ENCODE measurements around the gene UBE2L3.
"Not testable (repeated sequence)": the region's sequence is repeated elsewhere in the genome, so short reads cannot be mapped to it uniquely, and the experiment has no call there.

GRCh38 chr22:21569076-21569427 is 1.5 kb downstream of the UBE2L3 start:
- not testable (repeated sequence) for TF ChIP-seq CTCF (IDR thresholded peaks at IDR 0.05; ENCODE audit: control extremely low read depth in 1 of 3, insufficient read depth in 1 of 3, low read depth in 1 of 3, low read length in 3 of 3); EZH2 (IDR thresholded peaks at IDR 0.05; ENCODE audit: low read depth, low read length, severe bottlenecking); ATF2 (IDR thresholded peaks at IDR 0.05; ENCODE audit: low read length); POLR2A (IDR thresholded peaks at IDR 0.05; ENCODE audit: control extremely low read depth in 1 of 2, low read depth in 2 of 2, low read length in 2 of 2); KDM4A (IDR thresholded peaks at IDR 0.05; ENCODE audit: low read depth, low read length, severe bottlenecking); SIN3A (conservative IDR thresholded peaks at IDR 0.05 in 1 of 2, IDR thresholded peaks at IDR 0.05 in 1 of 2; ENCODE audit: low read depth in 1 of 2, low read length in 2 of 2)
